ENCODE results near the gene TCF4.

Gene TCF4

DNA sequence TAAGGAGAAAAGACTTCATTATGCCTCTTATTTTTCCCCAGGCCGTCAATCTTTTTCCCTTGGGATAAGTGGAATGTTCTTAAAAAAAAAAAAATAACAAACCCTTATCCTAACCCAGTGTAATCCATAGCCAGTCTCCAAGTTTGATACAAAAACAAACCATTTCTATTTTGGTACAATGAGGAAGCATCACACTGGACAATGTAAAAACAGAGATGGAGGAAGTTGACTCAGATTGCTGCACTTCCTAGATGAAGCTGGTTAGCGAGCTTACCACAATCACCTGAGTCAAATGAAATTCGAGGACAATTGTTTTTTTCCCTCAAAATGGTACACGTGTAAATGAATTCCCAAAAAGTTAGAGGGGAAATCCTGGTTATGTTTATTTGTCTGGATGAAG lies 259.7 kb downstream of the TCF4 start:
- no peaks in the 10 kb centered on the region for H3K4me1 Mint-ChIP-seq
- no peaks in the 10 kb centered on the region for H3K36me3 Mint-ChIP-seq
- H3K27me3 Mint-ChIP-seq = peaks cover 17% of the 10 kb centered on the region
- no peaks in the 10 kb centered on the region for H3K9me3 Mint-ChIP-seq
- no peak overlapping the region for H3K27ac Mint-ChIP-seq
- H3K4me3 Mint-ChIP-seq = no peak overlapping the region

DNA sequence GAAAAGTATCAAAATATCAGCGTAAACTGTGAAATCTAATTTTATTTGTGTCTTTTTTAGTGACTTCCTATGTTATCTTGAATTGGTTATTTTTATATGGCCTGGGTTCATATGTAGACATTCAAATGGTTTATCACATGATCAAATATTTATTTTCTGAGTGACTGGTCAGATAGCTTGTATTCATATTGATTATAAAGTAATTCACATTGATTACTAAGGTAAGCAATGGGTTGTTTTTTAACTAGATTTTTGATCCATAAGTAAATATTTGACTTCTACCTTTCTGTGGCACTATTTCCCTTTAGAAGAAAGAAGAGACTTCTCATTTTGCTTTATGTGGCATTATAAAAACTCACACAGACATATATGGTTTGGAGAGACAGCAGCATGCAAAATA lies 260.5 kb downstream of the TCF4 start:
- H3K27ac Mint-ChIP-seq = no peak overlapping the region

GRCh38 chr18:55326134-55326533 lies 261.9 kb downstream of the TCF4 start:
- H3K36me3 Mint-ChIP-seq = no peaks in the 10 kb centered on the region
- peaks cover 5% of the 10 kb centered on the region for H3K4me1 Mint-ChIP-seq
- no peak overlapping the region for H3K4me3 Mint-ChIP-seq
- peaks cover 22% of the 10 kb centered on the region for H3K27me3 Mint-ChIP-seq
- no peak overlapping the region for H3K27ac Mint-ChIP-seq
- no peaks in the 10 kb centered on the region for H3K9me3 Mint-ChIP-seq

More for the DNA sequence above, 260.5 kb downstream of the TCF4 start:
- Mint-ChIP-seq H3K4me3 (no peak overlapping the region), H3K36me3 (no peaks in the 10 kb centered on the region), H3K4me1 (no peaks in the 10 kb centered on the region), H3K9me3 (no peaks in the 10 kb centered on the region), H3K27me3 (peaks cover 18% of the 10 kb centered on the region)

DNA sequence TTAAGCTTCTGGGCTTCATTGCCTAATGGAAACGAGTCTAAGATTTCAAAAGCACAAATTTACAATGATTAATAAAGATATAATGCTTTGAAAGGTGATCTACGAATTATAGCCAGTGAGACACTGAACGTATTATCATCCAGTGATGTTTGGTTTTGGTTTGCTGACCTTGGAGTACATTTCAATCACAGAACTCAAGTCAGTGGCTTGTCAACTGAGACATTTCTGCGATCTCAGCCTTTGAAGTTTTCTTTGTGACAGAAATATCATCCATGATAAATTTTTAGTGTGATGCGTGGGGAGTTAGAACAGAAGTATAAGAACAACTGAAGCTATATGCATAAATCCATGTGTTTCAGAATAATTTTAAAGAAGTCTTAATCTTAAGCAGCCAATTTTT lies 263.8 kb downstream of the TCF4 start:
- Mint-ChIP-seq H3K27ac (no peak overlapping the region), H3K27me3 (peaks cover 31% of the 10 kb centered on the region), H3K4me3 (no peak overlapping the region), H3K36me3 (no peaks in the 10 kb centered on the region), H3K9me3 (no peaks in the 10 kb centered on the region), H3K4me1 (peaks cover 5% of the 10 kb centered on the region)

DNA sequence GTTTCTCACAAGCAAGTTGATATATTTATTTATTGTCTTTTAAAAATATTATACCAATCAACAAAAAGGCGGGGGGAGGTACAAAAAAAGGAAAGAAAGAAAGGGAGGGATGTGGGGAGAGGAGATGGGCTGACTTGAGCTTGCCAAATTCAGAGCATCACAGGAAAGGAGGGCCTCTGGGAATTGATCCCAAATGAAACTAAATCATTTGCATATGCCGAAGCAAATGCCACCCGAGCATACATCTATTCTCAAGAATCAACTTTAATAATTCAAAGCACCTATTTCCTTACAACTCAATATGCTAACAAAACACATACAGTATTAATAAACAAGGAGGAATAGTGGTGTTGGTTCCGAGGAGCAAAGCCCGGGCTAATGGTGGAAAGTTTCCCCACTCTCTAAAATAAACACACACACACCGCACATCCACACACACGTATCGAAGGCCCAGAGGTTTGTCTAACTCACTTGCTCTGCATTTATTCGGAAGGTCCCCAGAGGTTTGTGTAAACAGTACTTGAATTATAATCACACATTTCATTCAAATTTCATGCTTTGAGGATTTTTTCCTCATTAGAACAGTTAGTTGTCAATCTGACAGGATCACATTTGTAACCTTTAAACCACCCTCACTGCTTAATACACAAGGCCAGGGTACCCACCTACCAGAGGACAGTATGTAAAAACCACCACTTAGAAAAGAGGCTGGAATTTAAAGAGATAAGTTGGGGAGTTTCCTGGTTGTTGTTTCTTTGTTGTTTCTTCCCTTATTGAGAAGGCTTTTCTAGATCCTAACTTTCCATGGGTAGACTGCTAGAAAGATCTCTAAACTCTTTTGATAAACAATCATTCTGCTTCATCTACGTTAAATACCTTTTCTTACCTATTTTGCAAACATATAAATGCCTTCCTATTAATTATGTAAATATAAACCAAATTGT lies 264.7 kb downstream of the TCF4 start:
- Mint-ChIP-seq H3K4me1 (peaks cover 5% of the 10 kb centered on the region), H3K4me3 (no peak overlapping the region), H3K27ac (no peak overlapping the region), H3K27me3 (peaks cover 33% of the 10 kb centered on the region), H3K9me3 (no peaks in the 10 kb centered on the region), H3K36me3 (no peaks in the 10 kb centered on the region)

- peaks cover 5% of the 10 kb centered on the region for H3K4me1 Mint-ChIP-seq
- no peaks in the 10 kb centered on the region for H3K9me3 Mint-ChIP-seq
- H3K27ac Mint-ChIP-seq = no peak overlapping the region
- H3K4me3 Mint-ChIP-seq = peak overlapping the region; percentile 76
- peaks cover 33% of the 10 kb centered on the region for H3K27me3 Mint-ChIP-seq
- H3K36me3 Mint-ChIP-seq = no peaks in the 10 kb centered on the region
These were observed 265.7 kb downstream of the TCF4 start for GRCh38 chr18:55322178-55322735.

GRCh38 chr18:55321265-55322177 lies 266.5 kb downstream of the TCF4 start:
- Mint-ChIP-seq H3K27me3 (peaks cover 34% of the 10 kb centered on the region), H3K36me3 (no peaks in the 10 kb centered on the region), H3K9me3 (no peaks in the 10 kb centered on the region), H3K4me1 (peaks cover 5% of the 10 kb centered on the region), H3K4me3 (peak overlapping the region; percentile 76), H3K27ac (peak overlapping the region; percentile 19)

DNA sequence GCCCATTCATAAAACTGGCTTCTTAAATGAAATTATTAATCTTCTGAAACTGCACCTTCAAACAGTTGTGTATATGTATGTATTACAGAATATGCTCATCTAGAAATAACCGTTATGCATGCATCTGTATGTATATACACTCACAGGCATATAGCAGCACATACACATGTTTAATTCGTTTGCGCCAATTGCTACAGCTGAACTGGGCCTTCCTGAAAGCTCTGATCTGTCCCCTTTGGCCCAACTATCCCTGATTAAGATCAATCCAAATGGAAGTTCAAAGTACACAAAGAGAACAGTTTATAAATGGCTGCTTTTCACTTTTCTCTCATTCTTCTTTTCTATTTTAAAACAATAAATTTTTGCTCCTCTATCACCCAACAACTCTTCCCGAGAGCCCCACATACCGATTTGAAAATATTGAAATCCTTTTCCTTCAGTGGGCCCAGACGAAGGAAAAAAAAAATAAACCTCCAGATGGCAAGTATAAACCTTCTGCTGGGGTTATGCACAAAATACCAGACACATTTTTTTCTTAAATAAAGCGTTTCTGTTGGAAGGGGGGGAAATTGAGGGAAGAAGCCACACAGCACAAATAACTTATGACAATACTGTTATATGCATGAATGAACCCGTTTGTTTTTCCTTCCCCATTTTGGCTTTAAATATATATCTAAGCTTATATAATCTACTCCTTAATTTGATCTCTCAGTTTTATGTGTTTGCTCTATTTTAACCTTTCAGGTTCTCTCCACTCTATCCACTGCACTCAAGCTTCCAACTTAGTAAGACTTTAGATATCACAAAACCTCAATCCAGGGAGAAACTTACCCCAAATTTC lies 267.3 kb downstream of the TCF4 start:
- no peaks in the 10 kb centered on the region for H3K9me3 Mint-ChIP-seq
- H3K27ac Mint-ChIP-seq = no peak overlapping the region
- no peaks in the 10 kb centered on the region for H3K36me3 Mint-ChIP-seq
- H3K4me1 Mint-ChIP-seq = peaks cover 5% of the 10 kb centered on the region
- H3K4me3 Mint-ChIP-seq = no peak overlapping the region
- peaks cover 31% of the 10 kb centered on the region for H3K27me3 Mint-ChIP-seq

GRCh38 chr18:55319459-55320193 lies 268.4 kb downstream of the TCF4 start:
- Mint-ChIP-seq H3K4me3 (no peak overlapping the region), H3K27ac (no peak overlapping the region), H3K4me1 (peaks cover 5% of the 10 kb centered on the region), H3K27me3 (peaks cover 31% of the 10 kb centered on the region), H3K9me3 (no peaks in the 10 kb centered on the region), H3K36me3 (no peaks in the 10 kb centered on the region)

DNA sequence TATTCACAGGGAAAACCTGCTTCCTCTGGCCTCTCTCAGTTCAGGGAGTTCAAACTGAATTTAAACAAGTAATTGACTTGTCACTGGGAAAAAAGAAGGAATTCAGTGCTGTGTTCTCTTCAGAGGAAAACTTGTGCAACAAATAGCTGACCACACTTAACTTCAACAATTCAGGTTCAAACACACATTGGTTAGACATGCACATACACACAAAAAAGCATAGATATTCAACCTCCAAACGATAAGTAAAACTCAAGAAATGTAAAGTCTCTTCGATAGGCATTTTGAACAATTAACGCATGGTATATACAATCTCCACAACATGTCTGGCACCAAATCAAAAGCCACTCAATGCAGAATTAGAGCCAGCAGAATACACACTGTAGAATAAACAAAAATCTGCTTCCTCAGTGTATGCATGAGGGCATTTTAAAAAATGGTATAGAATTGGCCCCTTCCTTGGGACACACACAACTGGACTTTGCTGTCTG lies 269.0 kb downstream of the TCF4 start:
- no peaks in the 10 kb centered on the region for H3K9me3 Mint-ChIP-seq
- H3K4me3 Mint-ChIP-seq = no peak overlapping the region
- H3K36me3 Mint-ChIP-seq = no peaks in the 10 kb centered on the region
- peaks cover 28% of the 10 kb centered on the region for H3K27me3 Mint-ChIP-seq
- H3K4me1 Mint-ChIP-seq = peaks cover 5% of the 10 kb centered on the region
- H3K27ac Mint-ChIP-seq = no peak overlapping the region

- H3K4me3 Mint-ChIP-seq = no peak overlapping the region
- H3K4me1 Mint-ChIP-seq = peaks cover 5% of the 10 kb centered on the region
- H3K36me3 Mint-ChIP-seq = no peaks in the 10 kb centered on the region
- peaks cover 21% of the 10 kb centered on the region for H3K27me3 Mint-ChIP-seq
- no peak overlapping the region for H3K27ac Mint-ChIP-seq
- no peaks in the 10 kb centered on the region for H3K9me3 Mint-ChIP-seq
These were observed 270.1 kb downstream of the TCF4 start for GRCh38 chr18:55317864-55318263.

DNA sequence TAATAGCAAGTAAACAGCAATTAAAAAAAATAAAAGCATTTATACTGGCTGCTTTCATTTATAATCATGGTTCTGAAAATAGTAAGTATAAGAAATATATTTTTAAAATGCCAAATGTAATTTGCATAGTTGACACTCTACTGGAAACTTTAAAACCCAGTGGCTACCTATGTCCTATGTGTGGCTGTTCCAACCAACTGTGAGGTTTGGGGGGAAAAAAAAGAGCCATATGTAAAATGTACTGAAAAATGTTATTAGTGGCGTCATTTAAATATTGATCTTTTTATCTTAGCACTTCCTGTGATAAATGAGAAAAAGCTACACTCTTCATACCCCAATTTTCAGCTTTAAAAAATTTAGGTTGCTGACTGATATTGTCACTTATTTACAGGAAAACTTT lies 270.7 kb downstream of the TCF4 start:
- Mint-ChIP-seq H3K27ac (no peak overlapping the region), H3K4me1 (peaks cover 5% of the 10 kb centered on the region)

GRCh38 chr18:55316486-55317184 lies 271.4 kb downstream of the TCF4 start:
- peaks cover 19% of the 10 kb centered on the region for H3K27me3 Mint-ChIP-seq
- H3K4me1 Mint-ChIP-seq = peaks cover 2% of the 10 kb centered on the region
- no peak overlapping the region for H3K27ac Mint-ChIP-seq
- no peaks in the 10 kb centered on the region for H3K9me3 Mint-ChIP-seq
- no peaks in the 10 kb centered on the region for H3K36me3 Mint-ChIP-seq
- no peak overlapping the region for H3K4me3 Mint-ChIP-seq

More for the DNA sequence above, 270.7 kb downstream of the TCF4 start:
- no peak overlapping the region for H3K4me3 Mint-ChIP-seq
- H3K27me3 Mint-ChIP-seq = peaks cover 21% of the 10 kb centered on the region
- no peaks in the 10 kb centered on the region for H3K36me3 Mint-ChIP-seq
- H3K9me3 Mint-ChIP-seq = no peaks in the 10 kb centered on the region

All from activated naive CD4-positive, alpha-beta T cell treated with anti-CD3 and anti-CD28 coated beads, Interleukin-2, amount 50 U/mL, for 24 hours (primary cell).